ENCODE results near the gene QKI. TPM values are rescaled to one million over a fixed set of nuclear protein-coding genes. Genes with fewer than 3 reads are reported as not detected.

Gene QKI
- total RNA-seq, 1 experiment from 2014 or later = 50.8 TPM

- Histone ChIP-seq H3K4me1 (replicated peaks; ENCODE audit: insufficient read depth) (peaks cover 36% of the 10 kb centered on the region), H3K27me3 (ENCODE audit: insufficient read depth, low read depth) (no peaks in the 10 kb centered on the region), H3K9me2 (ENCODE audit: insufficient read depth) (no peaks in the 10 kb centered on the region), H3K4me3 (no peak overlapping the region), H4K20me1 (ENCODE audit: insufficient read depth) (no peaks in the 10 kb centered on the region), H3K79me2 (ENCODE audit: low read depth) (no peaks in the 10 kb centered on the region), H3F3A (ENCODE audit: insufficient read depth, low read depth) (peaks cover 18% of the 10 kb centered on the region), H3K4me2 (no peak overlapping the region), H2AFZ (no peak overlapping the region), H3K27ac (no peak overlapping the region), H3K36me3 (ENCODE audit: low read depth) (no peaks in the 10 kb centered on the region; the same call in 1 of the 2 replicates), H3K9me3 (ENCODE audit: insufficient read depth, low read depth) (no peaks in the 10 kb centered on the region)
- DNase-seq = no peak
- ChIA-PET POLR2A (ENCODE audit: unreplicated experiment) (no interaction called here), CTCF (no interaction called here)
- no TSS peak for BruUV-seq (replicated peaks)
- TF ChIP-seq CTCF (conservative IDR thresholded peaks at IDR 0.05) (no peak), EZH2 (IDR thresholded peaks at IDR 0.05; ENCODE audit: low read depth) (no peak)
- intact Hi-C loops (cut with micrococcal nuclease; ENCODE audit: unreplicated experiment) = no loop called here
These were observed 18.7 kb upstream of the QKI start for GRCh38 chr6:163395831-163396185.

GRCh38 chr6:163397326-163397725 is 17.2 kb upstream of the QKI start:
- Histone ChIP-seq H4K20me1 (ENCODE audit: insufficient read depth) (no peaks in the 10 kb centered on the region), H3K9me2 (ENCODE audit: insufficient read depth) (no peaks in the 10 kb centered on the region), H3F3A (ENCODE audit: insufficient read depth, low read depth) (peaks cover 5% of the 10 kb centered on the region), H2AFZ (no peak overlapping the region), H3K36me3 (ENCODE audit: low read depth) (no peaks in the 10 kb centered on the region; the same call in 1 of the 2 replicates), H3K79me2 (ENCODE audit: low read depth) (no peaks in the 10 kb centered on the region), H3K4me2 (no peak overlapping the region), H3K27me3 (ENCODE audit: insufficient read depth, low read depth) (no peaks in the 10 kb centered on the region), H3K27ac (no peak overlapping the region), H3K4me1 (replicated peaks; ENCODE audit: insufficient read depth) (peaks cover 23% of the 10 kb centered on the region), H3K9me3 (ENCODE audit: insufficient read depth, low read depth) (no peaks in the 10 kb centered on the region), H3K4me3 (no peak overlapping the region)
- BruUV-seq (replicated peaks) = no TSS peak
- POLR2A ChIA-PET (ENCODE audit: unreplicated experiment) = no interaction called here
- TF ChIP-seq EZH2 (IDR thresholded peaks at IDR 0.05; ENCODE audit: low read depth) (no peak), CTCF (conservative IDR thresholded peaks at IDR 0.05) (no peak)
- DNase-seq = no peak
- intact Hi-C loops (cut with micrococcal nuclease; ENCODE audit: unreplicated experiment) = no loop called here
- CTCF ChIA-PET = no interaction called here

- H3K27me3 ChIP-seq (ENCODE audit: insufficient read depth, low read depth) = no peaks in the 10 kb centered on the region
- TF ChIP-seq CTCF (conservative IDR thresholded peaks at IDR 0.05) (no peak), EZH2 (IDR thresholded peaks at IDR 0.05; ENCODE audit: low read depth) (no peak)
- no peaks in the 10 kb centered on the region for H3K9me2 ChIP-seq (ENCODE audit: insufficient read depth)
- no peaks in the 10 kb centered on the region for H4K20me1 ChIP-seq (ENCODE audit: insufficient read depth)
- no peak overlapping the region for H3K4me2 ChIP-seq
- no peak for DNase-seq
- POLR2A ChIA-PET (ENCODE audit: unreplicated experiment) = no interaction called here
- no peaks in the 10 kb centered on the region; the same call in 1 of the 2 replicates for H3K36me3 ChIP-seq (ENCODE audit: low read depth)
- BruUV-seq (replicated peaks) = no TSS peak
- H3K4me3 ChIP-seq = no peak overlapping the region
- no peaks in the 10 kb centered on the region for H3K9me3 ChIP-seq (ENCODE audit: insufficient read depth, low read depth)
- no peaks in the 10 kb centered on the region for H3F3A ChIP-seq (ENCODE audit: insufficient read depth, low read depth)
- CTCF ChIA-PET = no interaction called here
- H2AFZ ChIP-seq = no peak overlapping the region
- no peaks in the 10 kb centered on the region for H3K79me2 ChIP-seq (ENCODE audit: low read depth)
- intact Hi-C loops (cut with micrococcal nuclease; ENCODE audit: unreplicated experiment) = no loop called here
- H3K27ac ChIP-seq = no peak overlapping the region
- peaks cover 16% of the 10 kb centered on the region for H3K4me1 ChIP-seq (replicated peaks; ENCODE audit: insufficient read depth)
These were observed 16.4 kb upstream of the QKI start for GRCh38 chr6:163398115-163398514.

Data from PC-9 (cell line).